IPS-20b (cell line): ENCODE measurements around the gene ZNF296.

Experiments used
- H3K27ac ChIP-seq: one replicate; pipeline ENCODE4 v1.5.1; 2013; ENCODE audit warnings: low read length
- H3K27me3 ChIP-seq: 2 replicates; pipeline ENCODE4 v1.6.1; 2013; ENCODE audit warnings: mild to moderate bottlenecking, low read length, inconsistent platforms; ENCODE audit not compliant: insufficient read depth
- H3K36me3 ChIP-seq: 2 replicates; pipeline ENCODE4 v1.6.1; 2013; ENCODE audit warnings: low read depth, mild to moderate bottlenecking, inconsistent platforms, low read length, moderate library complexity; ENCODE audit not compliant: insufficient read depth
- H3K4me1 ChIP-seq: 2 replicates; pipeline ENCODE4 v1.6.1; 2013; ENCODE audit warnings: mild to moderate bottlenecking, control low read depth, inconsistent platforms, low read length, moderate library complexity; ENCODE audit not compliant: insufficient read depth
- H3K4me3 ChIP-seq: 2 replicates; pipeline ENCODE4 v1.5.1; 2013; ENCODE audit warnings: mild to moderate bottlenecking, low read length, inconsistent platforms
- H3K9ac ChIP-seq: 2 replicates; pipeline ENCODE4 v1.6.1; 2013; ENCODE audit warnings: low read depth, mild to moderate bottlenecking, inconsistent platforms, low read length, moderate library complexity
- H3K9me3 ChIP-seq: 2 replicates; pipeline ENCODE4 v1.6.1; 2013; ENCODE audit warnings: mild to moderate bottlenecking, low read depth, low read length, inconsistent platforms; ENCODE audit not compliant: insufficient read depth

Gene ZNF296

DNA sequence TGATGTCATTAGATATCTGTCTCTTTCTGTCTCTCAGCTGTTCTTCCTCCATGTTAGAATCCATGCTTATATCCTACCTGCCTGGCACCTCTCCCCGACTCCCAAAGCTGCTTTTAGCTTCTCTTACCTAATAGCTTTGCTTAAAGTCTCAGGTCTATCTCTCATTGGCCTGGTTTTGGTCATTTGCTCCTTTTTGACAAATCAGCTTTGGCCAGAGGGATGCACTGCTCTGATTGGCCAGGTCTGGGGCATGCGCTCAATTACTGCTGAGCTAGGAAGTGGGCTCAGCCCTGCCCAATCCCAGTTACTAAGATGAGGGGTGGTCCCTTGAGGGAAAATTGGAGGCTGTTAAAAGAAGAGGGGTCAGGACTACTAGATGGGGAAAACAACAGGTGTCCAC lies 48.9 kb downstream of the ZNF296 start:
- 0 out of 2 replicates have a peak, but pooled peaks cover 5% of the 10 kb centered on the region for H3K9me3 ChIP-seq
- H3K27me3 ChIP-seq = no peaks in the 10 kb centered on the region
- no peaks in the 10 kb centered on the region for H3K4me1 ChIP-seq
- no peak overlapping the region for H3K4me3 ChIP-seq
- peaks cover 9% of the 10 kb centered on the region; the same call in 1 of the 2 replicates for H3K36me3 ChIP-seq
- H3K27ac ChIP-seq = no peak overlapping the region
- no peak overlapping the region for H3K9ac ChIP-seq

GRCh38 chr19:45025264-45025663 lies 51.0 kb downstream of the ZNF296 start:
- no peak overlapping the region for H3K9ac ChIP-seq
- H3K36me3 ChIP-seq = 0 out of 2 replicates have a peak, but pooled peaks cover 3% of the 10 kb centered on the region
- H3K9me3 ChIP-seq = no peaks in the 10 kb centered on the region
- H3K4me1 ChIP-seq = no peaks in the 10 kb centered on the region
- no peak overlapping the region for H3K4me3 ChIP-seq
- no peak overlapping the region for H3K27ac ChIP-seq
- no peaks in the 10 kb centered on the region for H3K27me3 ChIP-seq

- Histone ChIP-seq H3K4me1 (no peaks in the 10 kb centered on the region), H3K36me3 (no peaks in the 10 kb centered on the region), H3K27ac (no peak overlapping the region), H3K9me3 (no peaks in the 10 kb centered on the region), H3K4me3 (no peak overlapping the region), H3K9ac (no peak overlapping the region), H3K27me3 (no peaks in the 10 kb centered on the region)
These were observed 53.2 kb downstream of the ZNF296 start for GRCh38 chr19:45023048-45023447.

- Histone ChIP-seq H3K27me3 (no peaks in the 10 kb centered on the region), H3K36me3 (no peaks in the 10 kb centered on the region), H3K9ac (no peak overlapping the region), H3K27ac (no peak overlapping the region), H3K4me3 (no peak overlapping the region), H3K9me3 (no peaks in the 10 kb centered on the region), H3K4me1 (no peaks in the 10 kb centered on the region)
These were observed 54.3 kb downstream of the ZNF296 start for GRCh38 chr19:45021971-45022370.
